GM18870 (cell line): ENCODE data around the gene RYR1.
"Not testable (repeated sequence)": the region's sequence is repeated elsewhere in the genome, so short reads cannot be mapped to it uniquely, and the experiment has no call there.

Experiments
- ATAC-seq: cut with Tn5 transposase; IDR thresholded peaks from one replicate; pipeline ENCODE4 v1.9.1; 2021; ENCODE audit warnings: moderate library complexity; ENCODE audit not compliant: unreplicated experiment

Gene RYR1

GRCh38 chr19:38425810-38426466 is 7.6 kb upstream of the RYR1 start, which contains the start of gene RASGRP4:
RASGRP4 (minus strand) TSS chr19:38426219; CDS start chr19:38426091, 128 bp downstream.
- ATAC-seq, result no peak

DNA sequence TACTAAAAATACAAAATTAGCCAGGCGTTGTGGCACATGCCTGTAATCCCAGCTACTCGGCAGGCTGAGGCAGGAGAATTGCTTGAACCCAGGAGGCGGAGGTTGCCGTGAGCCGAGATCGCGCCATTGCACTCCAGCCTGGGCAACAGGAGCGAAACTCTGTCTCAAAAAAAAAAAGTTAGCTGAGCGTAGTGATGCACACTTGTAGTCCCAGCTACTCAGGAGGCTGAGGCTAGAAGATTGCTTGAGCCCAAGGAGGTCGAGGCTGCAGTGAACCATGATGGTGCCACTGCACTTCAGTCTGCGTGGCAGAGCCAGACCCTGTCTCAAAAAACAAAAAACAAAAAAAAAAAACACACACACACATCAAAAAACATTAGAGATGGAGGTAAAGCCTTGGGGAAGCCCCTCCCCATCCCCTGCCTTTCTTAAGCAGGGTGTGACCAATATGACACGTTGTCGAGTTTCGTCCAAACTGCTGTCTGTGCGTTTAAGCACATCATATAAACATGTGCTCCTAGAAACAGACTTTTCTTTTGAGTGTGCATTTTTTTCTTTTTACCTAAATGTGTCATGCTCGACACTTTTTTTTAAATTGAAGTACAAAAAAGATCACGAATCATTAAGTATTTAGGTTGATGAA is 6.3 kb upstream of the RYR1 start:
- not testable (repeated sequence) for ATAC-seq

DNA sequence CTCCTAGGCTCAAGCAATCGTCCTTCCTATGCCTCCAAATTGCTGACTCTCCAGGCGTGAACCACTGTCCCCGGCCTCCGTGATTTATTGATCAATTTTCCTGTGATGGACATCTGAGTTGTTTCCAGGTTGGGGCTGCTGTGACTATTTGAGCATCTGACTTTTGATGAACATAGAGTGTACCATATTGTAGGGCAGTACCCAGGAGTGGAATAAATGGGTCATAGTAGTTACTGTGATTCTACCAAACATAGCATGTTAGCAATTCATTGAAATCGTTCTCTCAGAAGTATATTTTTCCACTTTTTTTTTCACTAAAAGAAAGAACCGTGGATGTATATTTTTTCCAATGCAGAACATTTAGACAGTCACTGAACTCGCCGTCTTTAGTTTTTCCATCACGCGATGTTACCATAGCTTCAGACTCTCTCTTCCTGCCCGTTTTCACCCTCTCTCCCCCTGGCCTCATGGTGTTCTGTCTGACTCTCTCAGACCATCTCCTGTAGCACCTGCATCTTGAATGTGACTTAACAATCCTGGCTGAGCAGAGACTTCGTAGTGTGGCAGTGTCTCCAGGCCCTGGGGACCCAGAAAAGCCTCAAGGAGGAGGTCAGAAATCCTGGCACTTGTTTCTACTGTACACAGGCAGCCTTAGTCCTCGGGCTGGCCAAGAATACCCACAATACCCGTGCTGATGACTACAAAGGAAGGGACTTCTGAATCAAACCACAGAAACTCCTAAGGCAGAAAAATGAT is 4.3 kb upstream of the RYR1 start:
- ATAC-seq, result no peak

GRCh38 chr19:38429811-38430156 is 3.7 kb upstream of the RYR1 start:
- no peak for ATAC-seq

DNA sequence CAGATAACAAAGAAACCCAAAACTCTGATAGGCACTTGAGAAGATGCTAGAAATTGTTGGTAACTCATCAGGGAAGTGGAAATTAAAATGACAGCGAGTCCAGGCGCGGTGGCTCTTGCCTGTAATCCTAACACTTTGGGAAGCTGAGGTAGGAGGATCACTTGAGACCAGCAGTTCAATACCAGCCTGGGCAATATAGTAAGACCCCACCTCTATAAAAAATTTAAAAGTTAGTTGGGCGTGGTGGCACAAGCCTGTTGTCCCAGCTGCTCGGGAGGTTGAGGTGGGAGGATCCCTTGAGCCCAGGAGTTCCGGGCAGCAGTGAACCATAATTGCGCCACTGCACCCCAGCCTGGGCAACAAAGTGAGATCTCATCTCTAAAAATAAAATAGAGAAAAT is 2.6 kb upstream of the RYR1 start:
- no peak for ATAC-seq

DNA sequence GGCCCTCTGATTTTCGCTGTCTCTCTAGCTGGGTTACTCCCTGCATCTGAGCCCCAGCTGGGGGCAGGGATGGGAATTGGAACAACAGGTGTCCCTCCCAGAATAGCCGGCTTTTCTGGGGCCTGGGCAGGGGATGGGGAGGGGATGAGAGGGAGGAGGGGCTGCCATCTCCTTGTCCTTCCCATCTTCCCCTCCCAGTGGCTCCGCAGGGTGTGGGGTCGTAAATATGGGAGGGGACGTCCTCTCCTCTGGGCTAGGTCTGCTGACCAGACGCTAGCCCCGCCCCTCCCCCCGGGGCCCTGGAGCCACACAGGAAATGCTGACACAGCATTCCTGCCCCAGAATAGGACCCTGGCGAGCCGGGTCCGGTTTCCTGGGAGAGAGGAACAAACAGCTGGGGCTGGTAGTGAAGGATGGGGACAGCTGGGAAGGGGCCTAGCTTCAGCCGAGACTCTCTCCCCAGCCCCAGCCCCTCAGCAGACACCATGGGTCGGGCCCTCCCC is 1.1 kb downstream of the RYR1 start:
- no peak for ATAC-seq

DNA sequence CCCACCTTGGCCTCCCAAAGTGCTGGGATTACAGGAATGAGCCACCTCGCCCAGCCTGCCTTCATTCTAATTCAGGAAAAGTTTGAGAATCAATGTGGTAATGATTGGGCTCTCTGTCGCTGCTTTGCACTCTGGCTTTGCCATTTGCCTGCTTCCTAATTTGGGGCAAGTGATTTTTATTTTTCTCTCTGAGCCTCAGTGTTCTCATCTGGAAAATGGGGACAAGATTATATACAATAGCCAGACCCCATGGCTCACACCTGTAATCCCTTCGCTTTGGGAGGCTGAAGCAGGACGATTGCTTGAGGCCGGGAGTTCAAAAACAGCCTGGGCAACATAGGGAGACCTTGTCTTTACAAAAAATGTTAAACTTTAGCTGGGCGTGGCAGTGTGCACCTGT is 3.8 kb downstream of the RYR1 start:
- no peak for ATAC-seq

DNA sequence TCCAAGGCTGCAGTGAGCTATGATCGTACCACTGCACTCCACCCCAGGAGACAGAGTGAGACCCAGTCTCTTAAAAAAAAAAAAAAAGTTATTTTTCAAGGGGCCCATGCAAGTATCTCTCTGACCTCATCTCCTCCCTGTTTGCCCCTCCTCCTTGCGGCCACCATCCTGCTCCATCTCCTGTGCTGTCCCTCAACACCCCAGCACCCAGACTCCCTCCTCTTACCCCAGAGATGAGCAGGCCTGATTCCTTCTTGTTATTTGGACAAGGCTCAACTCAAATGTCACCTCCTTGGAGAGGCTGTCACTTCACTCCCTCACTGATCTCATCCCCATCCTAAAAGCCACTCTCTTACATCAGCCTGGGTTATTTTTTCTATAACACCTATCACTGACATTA is 4.4 kb downstream of the RYR1 start:
- no peak for ATAC-seq

GRCh38 chr19:38440592-38440991 is 7.1 kb downstream of the RYR1 start:
- no peak for ATAC-seq

DNA sequence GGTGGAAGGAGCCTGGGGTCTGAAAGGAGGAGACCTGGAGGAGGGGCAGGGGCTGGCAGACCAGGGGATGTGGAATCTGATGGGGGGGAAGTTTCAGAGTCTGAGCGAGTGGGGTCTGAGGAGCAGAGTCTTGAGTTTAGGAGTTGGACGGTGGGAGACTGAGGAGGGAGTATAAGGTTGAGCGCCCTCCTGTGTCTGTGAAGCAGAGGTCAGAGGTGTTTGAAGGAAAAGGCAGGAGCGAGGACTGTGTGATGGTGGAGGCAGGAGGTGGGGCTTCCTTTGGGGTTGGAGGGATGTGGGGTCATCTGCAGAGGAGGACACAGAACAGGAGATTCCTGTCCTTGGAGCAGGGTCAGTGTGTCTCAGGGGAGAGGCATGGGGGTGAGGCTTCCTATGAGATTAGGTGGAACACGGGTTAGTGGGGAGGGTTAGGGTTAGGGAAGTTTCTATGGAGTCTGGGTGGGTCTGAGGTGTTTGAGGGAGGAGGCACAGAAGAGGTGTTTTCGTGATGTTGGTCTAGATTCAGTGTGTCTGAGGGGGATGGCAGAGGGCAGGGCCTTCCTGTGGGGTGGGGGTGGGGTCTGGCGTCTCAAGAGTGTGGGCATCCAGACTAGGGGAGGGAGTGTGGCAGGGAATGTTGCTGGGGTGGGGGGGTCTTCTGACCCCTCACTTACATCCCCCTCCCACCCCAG is 8.3 kb downstream of the RYR1 start:
- no peak for ATAC-seq

GRCh38 chr19:38442736-38443135 is 9.2 kb downstream of the RYR1 start:
- ATAC-seq, result no peak

GRCh38 chr19:38443458-38443999 is 10.0 kb downstream of the RYR1 start:
- no peak for ATAC-seq

- ATAC-seq, result no peak
Observed at GRCh38 chr19:38444026-38444425, 10.5 kb downstream of the RYR1 start.

DNA sequence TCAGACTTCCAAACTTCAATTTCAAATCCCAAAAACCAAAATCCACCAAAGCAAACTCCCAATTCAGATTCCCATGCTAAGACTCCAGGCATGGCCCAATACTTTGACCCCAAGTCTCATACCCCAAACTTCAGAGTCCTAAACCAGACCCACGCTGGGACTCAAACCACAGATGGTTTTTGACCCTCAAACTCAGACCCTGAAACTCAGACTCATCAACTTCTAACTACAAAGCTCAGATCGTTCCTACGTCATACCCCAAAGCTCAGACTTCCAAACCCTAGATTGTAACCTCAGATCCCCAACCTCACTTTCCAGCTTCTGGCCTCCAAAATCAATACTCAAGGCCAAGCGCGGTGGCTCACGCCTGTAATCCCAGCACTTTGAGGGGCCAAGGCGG is 11.9 kb downstream of the RYR1 start:
- no peak for ATAC-seq

- ATAC-seq, result no peak
Observed at GRCh38 chr19:38448225-38448624, 14.7 kb downstream of the RYR1 start.

DNA sequence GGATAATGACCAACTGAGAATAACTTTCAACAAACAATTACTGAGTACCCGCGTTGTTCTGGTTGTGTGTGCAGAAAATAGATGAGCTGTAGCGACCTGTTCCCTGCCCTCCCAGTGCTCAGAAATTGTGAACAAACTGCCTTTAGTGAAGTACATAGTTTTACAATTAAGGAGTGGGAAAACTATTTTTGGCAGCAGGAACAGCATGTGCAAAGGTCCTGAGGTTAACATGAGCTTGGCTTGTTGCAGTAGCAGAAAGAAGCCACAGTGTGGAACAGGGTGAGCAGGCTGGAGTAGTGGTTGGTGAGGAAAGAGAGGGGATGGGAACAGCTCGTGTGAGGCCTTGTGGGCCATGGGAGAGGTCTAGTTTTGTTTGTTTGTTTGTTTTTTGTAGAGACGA is 16.0 kb downstream of the RYR1 start:
- no peak for ATAC-seq

GRCh38 chr19:38451036-38451435 is 17.5 kb downstream of the RYR1 start:
- no peak for ATAC-seq

DNA sequence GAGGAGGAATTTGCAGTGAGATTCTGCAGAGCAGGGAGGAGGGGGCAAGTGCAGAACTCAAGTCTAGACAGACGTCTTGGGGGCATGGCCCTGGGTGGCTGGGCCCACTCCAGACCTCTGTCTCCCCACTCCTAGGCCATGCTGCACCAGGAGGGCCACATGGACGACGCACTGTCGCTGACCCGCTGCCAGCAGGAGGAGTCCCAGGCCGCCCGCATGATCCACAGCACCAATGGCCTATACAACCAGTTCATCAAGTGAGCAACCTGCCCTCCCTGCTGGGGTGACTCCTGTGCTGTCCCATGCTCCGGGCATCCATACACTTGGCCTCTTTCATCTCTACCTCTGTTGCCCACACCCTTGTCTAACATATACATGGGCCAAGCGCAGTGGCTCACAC is 18.1 kb downstream of the RYR1 start:
- ATAC-seq, result no peak

GRCh38 chr19:38452430-38453366 is 19.2 kb downstream of the RYR1 start:
- no peak for ATAC-seq

DNA sequence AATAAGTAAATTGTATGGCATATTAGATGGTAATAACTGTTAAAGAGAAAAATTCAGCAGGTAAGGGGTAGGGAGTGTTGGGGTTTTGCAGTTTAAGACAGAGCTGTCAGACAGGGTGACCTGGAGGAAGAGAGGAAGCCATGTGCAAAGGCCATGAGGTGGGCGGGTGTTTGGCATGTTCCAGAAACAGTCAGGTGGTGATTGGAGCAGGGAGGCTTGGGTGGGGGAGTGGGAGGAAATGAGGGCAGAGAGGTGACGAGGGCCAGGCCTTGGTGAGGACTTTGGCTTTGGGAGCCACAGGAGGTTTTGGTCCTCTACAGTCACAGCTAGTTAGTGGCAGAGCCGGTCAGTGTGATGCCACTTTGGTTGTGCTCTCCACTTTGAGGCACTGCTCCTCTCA is 20.1 kb downstream of the RYR1 start:
- ATAC-seq, result no peak
